ENCODE results near the gene DNAJC1. TPM values are rescaled to one million over a fixed set of nuclear protein-coding genes. Genes with fewer than 3 reads are reported as not detected.

Gene DNAJC1
- total and polyA plus RNA-seq, 5 donors from 2014 or later: 12.9 to 27.5 (median 22.7) TPM

DNA sequence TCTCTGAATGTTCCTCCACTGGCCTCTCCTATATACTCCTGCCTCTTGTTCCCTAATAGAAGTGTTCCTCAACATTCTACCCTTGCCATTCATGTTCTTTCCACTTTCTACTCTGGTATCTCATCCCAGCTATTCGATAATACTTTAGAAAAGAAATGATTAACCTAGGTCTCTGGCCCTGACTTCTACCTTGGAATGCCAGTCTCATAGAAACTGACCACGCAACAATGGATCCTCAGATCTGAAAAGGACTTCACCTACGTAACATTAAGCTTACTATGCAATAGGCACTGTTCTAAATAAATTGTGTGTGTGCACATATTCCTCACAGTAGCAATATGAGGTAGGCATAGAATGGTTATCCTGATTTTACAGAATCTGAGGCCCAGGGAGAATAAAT lies 234.5 kb downstream of the DNAJC1 start:
- Histone ChIP-seq H3K4me1 (ENCODE audit: control insufficient read depth, insufficient read depth, low read length, poor library complexity, severe bottlenecking) (no peaks in the 10 kb centered on the region), H3K27me3 (ENCODE audit: control insufficient read depth, insufficient read depth, low read length) (no peaks in the 10 kb centered on the region), H3K36me3 (ENCODE audit: control insufficient read depth, insufficient read depth, low read length) (no peaks in the 10 kb centered on the region), H3K4me3 (ENCODE audit: low read depth, low read length) (no peak overlapping the region), H3K27ac (ENCODE audit: insufficient read depth, low read length, poor library complexity, severe bottlenecking) (no peak overlapping the region), H3K9me3 (ENCODE audit: control insufficient read depth in 2 of 2, low read length in 2 of 2) (no peaks in the 10 kb centered on the region)
- H3K27ac Mint-ChIP-seq: no peak overlapping the region
- H3K27me3 Mint-ChIP-seq: no peaks in the 10 kb centered on the region
- no peaks in the 10 kb centered on the region for H3K9me3 Mint-ChIP-seq
- peaks cover 4% of the 10 kb centered on the region for H3K36me3 Mint-ChIP-seq
- ATAC-seq (ENCODE audit: low read depth in 2 of 2) (no peak), DNase-seq (no peak)
- no peak overlapping the region for H3K4me3 Mint-ChIP-seq
- peaks cover 0 to 13% (median 7%) of the 10 kb centered on the region in 4 donors for H3K4me1 Mint-ChIP-seq

DNA sequence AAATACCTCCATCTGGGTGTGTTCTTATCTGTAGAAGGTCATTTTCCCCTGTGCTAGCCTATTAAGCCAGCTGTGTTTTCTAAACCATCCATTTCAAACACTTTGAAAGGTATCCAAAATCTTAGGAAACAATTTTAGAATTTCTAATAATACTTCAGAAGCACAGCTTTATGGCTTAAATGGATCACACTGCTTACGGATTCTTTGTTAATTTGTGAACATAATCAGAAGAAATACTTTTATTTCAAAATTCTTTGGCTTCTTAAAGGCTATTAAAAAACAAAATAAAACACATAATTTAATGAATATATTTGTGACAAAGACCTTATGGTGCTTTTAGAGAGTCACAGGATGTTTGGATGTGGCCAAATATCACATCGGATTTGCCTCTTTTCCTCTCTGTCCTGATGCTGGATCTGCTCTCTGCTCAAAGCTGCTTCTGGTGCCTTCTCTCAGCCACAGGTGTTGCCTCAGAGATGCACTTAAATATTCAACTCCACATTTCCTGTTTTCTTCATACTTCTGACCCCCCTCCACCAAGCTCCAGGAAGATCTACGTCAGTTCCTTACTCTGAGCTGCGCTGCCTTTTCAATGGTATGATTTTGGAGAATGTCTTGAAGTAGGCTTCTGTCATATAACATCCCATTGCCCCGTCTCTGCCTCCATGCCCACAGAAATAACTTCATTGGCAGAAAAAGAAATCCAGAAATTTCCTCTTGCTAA lies 238.9 kb downstream of the DNAJC1 start:
- Mint-ChIP-seq H3K4me3 (peak overlapping the region in 1 of 4 donors; percentile 11), H3K36me3 (peaks cover 9% of the 10 kb centered on the region), H3K27me3 (no peaks in the 10 kb centered on the region), H3K9me3 (no peaks in the 10 kb centered on the region), H3K4me1 (peaks cover 0 to 15% (median 7%) of the 10 kb centered on the region in 4 donors), H3K27ac (peak overlapping the region; percentile 24 to 92 (median 81))
- H3K27ac ChIP-seq (ENCODE audit: insufficient read depth, low read length, poor library complexity, severe bottlenecking): no peak overlapping the region
- H3K9me3 ChIP-seq (ENCODE audit: control insufficient read depth in 2 of 2, low read length in 2 of 2): no peaks in the 10 kb centered on the region
- DNase-seq (peak in 2 of 3 donors; percentile 19 to 70), ATAC-seq (ENCODE audit: low read depth in 2 of 2) (peak; percentile 80 to 83)
- H3K4me3 ChIP-seq (ENCODE audit: low read depth, low read length): no peak overlapping the region
- H3K27me3 ChIP-seq (ENCODE audit: control insufficient read depth, insufficient read depth, low read length): no peaks in the 10 kb centered on the region
- no peaks in the 10 kb centered on the region for H3K4me1 ChIP-seq (ENCODE audit: control insufficient read depth, insufficient read depth, low read length, poor library complexity, severe bottlenecking)
- H3K36me3 ChIP-seq (ENCODE audit: control insufficient read depth, insufficient read depth, low read length): no peaks in the 10 kb centered on the region

DNA sequence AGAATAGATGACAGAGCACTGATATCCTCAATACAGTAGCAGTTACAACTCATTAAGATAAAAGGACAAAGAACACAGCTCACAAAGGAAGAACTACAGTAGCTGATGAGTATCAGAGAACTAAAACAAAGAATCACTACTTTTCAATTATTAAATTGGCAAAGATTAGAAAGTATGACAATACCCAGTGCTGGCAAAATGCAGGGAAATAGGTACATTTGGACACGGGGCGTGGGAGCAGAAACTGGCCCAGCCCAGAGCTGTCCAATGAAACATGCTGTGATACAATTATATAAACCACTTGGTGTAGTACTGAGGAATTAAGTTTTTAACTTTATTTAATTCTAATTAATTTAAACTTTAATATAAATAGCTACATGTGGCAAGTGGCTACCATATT lies 243.2 kb downstream of the DNAJC1 start:
- no peaks in the 10 kb centered on the region for H3K27me3 Mint-ChIP-seq
- ATAC-seq (ENCODE audit: low read depth in 2 of 2) (no peak), DNase-seq (no peak)
- H3K36me3 ChIP-seq (ENCODE audit: control insufficient read depth, insufficient read depth, low read length): peaks cover 6% of the 10 kb centered on the region
- no peak overlapping the region for H3K27ac ChIP-seq (ENCODE audit: insufficient read depth, low read length, poor library complexity, severe bottlenecking)
- H3K27ac Mint-ChIP-seq: no peak overlapping the region
- H3K4me3 ChIP-seq (ENCODE audit: low read depth, low read length): no peak overlapping the region
- peaks cover 0 to 14% (median 7%) of the 10 kb centered on the region in 4 donors for H3K4me1 Mint-ChIP-seq
- no peaks in the 10 kb centered on the region for H3K9me3 ChIP-seq (ENCODE audit: control insufficient read depth in 2 of 2, low read length in 2 of 2)
- no peaks in the 10 kb centered on the region for H3K9me3 Mint-ChIP-seq
- peaks cover 17% of the 10 kb centered on the region for H3K36me3 Mint-ChIP-seq
- no peaks in the 10 kb centered on the region for H3K4me1 ChIP-seq (ENCODE audit: control insufficient read depth, insufficient read depth, low read length, poor library complexity, severe bottlenecking)
- no peaks in the 10 kb centered on the region for H3K27me3 ChIP-seq (ENCODE audit: control insufficient read depth, insufficient read depth, low read length)
- H3K4me3 Mint-ChIP-seq: no peak overlapping the region

DNA sequence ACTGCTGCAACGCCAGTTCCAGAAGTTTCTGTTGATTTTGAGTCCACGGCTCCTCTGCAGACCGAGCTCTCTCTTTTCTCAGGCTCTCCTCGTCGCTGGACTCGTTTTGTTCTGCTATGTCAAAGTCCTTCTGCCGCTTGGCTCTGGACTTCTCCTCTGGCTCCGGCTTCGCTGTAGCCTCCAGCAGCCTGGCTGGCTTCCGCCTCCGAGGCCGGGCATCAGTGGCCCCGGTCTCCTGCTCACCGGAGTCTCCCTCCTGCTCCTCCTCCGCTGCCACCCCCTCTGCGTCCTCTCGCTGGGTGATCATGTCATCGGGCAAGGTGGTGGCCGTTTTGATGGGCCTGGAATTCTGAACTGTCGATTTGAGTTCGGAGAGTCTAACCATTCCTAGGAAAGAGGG lies 244.3 kb downstream of the DNAJC1 start:
- Mint-ChIP-seq H3K4me3 (no peak overlapping the region), H3K27ac (peak overlapping the region in 1 of 3 donors; percentile 51), H3K4me1 (peaks cover 0 to 5% (median under 1%) of the 10 kb centered on the region in 4 donors), H3K36me3 (peaks cover 13% of the 10 kb centered on the region), H3K27me3 (no peaks in the 10 kb centered on the region), H3K9me3 (no peaks in the 10 kb centered on the region)
- Histone ChIP-seq H3K9me3 (ENCODE audit: control insufficient read depth in 2 of 2, low read length in 2 of 2) (no peaks in the 10 kb centered on the region), H3K4me1 (ENCODE audit: control insufficient read depth, insufficient read depth, low read length, poor library complexity, severe bottlenecking) (no peaks in the 10 kb centered on the region), H3K4me3 (ENCODE audit: low read depth, low read length) (no peak overlapping the region), H3K27me3 (ENCODE audit: control insufficient read depth, insufficient read depth, low read length) (no peaks in the 10 kb centered on the region), H3K27ac (ENCODE audit: insufficient read depth, low read length, poor library complexity, severe bottlenecking) (no peak overlapping the region), H3K36me3 (ENCODE audit: control insufficient read depth, insufficient read depth, low read length) (peaks cover 6% of the 10 kb centered on the region)
- ATAC-seq (ENCODE audit: low read depth in 2 of 2) (no peak), DNase-seq (no peak)

GRCh38 chr10:21758696-21759095 lies 244.8 kb downstream of the DNAJC1 start:
- DNase-seq: no peak
- Histone ChIP-seq H3K27ac (ENCODE audit: insufficient read depth, low read length, poor library complexity, severe bottlenecking) (no peak overlapping the region), H3K27me3 (ENCODE audit: control insufficient read depth, insufficient read depth, low read length) (no peaks in the 10 kb centered on the region), H3K9me3 (ENCODE audit: control insufficient read depth in 2 of 2, low read length in 2 of 2) (no peaks in the 10 kb centered on the region), H3K36me3 (ENCODE audit: control insufficient read depth, insufficient read depth, low read length) (peaks cover 6% of the 10 kb centered on the region), H3K4me3 (ENCODE audit: low read depth, low read length) (no peak overlapping the region), H3K4me1 (ENCODE audit: control insufficient read depth, insufficient read depth, low read length, poor library complexity, severe bottlenecking) (no peaks in the 10 kb centered on the region)
- Mint-ChIP-seq H3K4me1 (peaks cover 0 to under 1% (median under 1%) of the 10 kb centered on the region in 4 donors), H3K27ac (peak overlapping the region in 1 of 3 donors; percentile 10), H3K27me3 (no peaks in the 10 kb centered on the region), H3K9me3 (no peaks in the 10 kb centered on the region), H3K36me3 (peaks cover 9% of the 10 kb centered on the region), H3K4me3 (no peak overlapping the region)
- no peak for ATAC-seq (ENCODE audit: low read depth in 2 of 2)

GRCh38 chr10:21758239-21758638 lies 245.3 kb downstream of the DNAJC1 start:
- no peaks in the 10 kb centered on the region for H3K27me3 ChIP-seq (ENCODE audit: control insufficient read depth, insufficient read depth, low read length)
- Mint-ChIP-seq H3K9me3 (no peaks in the 10 kb centered on the region), H3K4me3 (no peak overlapping the region), H3K27me3 (no peaks in the 10 kb centered on the region), H3K27ac (no peak overlapping the region), H3K4me1 (no peaks in the 10 kb centered on the region), H3K36me3 (peaks cover 8% of the 10 kb centered on the region)
- ATAC-seq (ENCODE audit: low read depth in 2 of 2) (no peak), DNase-seq (no peak)
- no peaks in the 10 kb centered on the region for H3K9me3 ChIP-seq (ENCODE audit: control insufficient read depth in 2 of 2, low read length in 2 of 2)
- H3K27ac ChIP-seq (ENCODE audit: insufficient read depth, low read length, poor library complexity, severe bottlenecking): no peak overlapping the region
- no peaks in the 10 kb centered on the region for H3K4me1 ChIP-seq (ENCODE audit: control insufficient read depth, insufficient read depth, low read length, poor library complexity, severe bottlenecking)
- H3K4me3 ChIP-seq (ENCODE audit: low read depth, low read length): no peak overlapping the region
- peaks cover 6% of the 10 kb centered on the region for H3K36me3 ChIP-seq (ENCODE audit: control insufficient read depth, insufficient read depth, low read length)

GRCh38 chr10:21757185-21757901 lies 246.2 kb downstream of the DNAJC1 start:
- ATAC-seq (ENCODE audit: low read depth in 2 of 2) (no peak), DNase-seq (no peak)
- Histone ChIP-seq H3K27ac (ENCODE audit: insufficient read depth, low read length, poor library complexity, severe bottlenecking) (no peak overlapping the region), H3K36me3 (ENCODE audit: control insufficient read depth, insufficient read depth, low read length) (peaks cover 6% of the 10 kb centered on the region), H3K27me3 (ENCODE audit: control insufficient read depth, insufficient read depth, low read length) (no peaks in the 10 kb centered on the region), H3K4me3 (ENCODE audit: low read depth, low read length) (no peak overlapping the region), H3K4me1 (ENCODE audit: control insufficient read depth, insufficient read depth, low read length, poor library complexity, severe bottlenecking) (no peaks in the 10 kb centered on the region), H3K9me3 (ENCODE audit: control insufficient read depth in 2 of 2, low read length in 2 of 2) (no peaks in the 10 kb centered on the region)
- no peaks in the 10 kb centered on the region for H3K9me3 Mint-ChIP-seq
- peaks cover 8% of the 10 kb centered on the region for H3K36me3 Mint-ChIP-seq
- no peaks in the 10 kb centered on the region for H3K27me3 Mint-ChIP-seq
- H3K4me1 Mint-ChIP-seq: no peaks in the 10 kb centered on the region
- H3K4me3 Mint-ChIP-seq: no peak overlapping the region
- peak overlapping the region in 1 of 3 donors; percentile 12 for H3K27ac Mint-ChIP-seq
